Activated T-cell treated with anti-CD3 and anti-CD28 coated beads for 4 hours (primary cell): ENCODE measurements around the gene TNNT3.

Experiments
- DNase-seq: peaks from one replicate; pipeline ENCODE4 v3.0.0-alpha.2; 2020

Gene TNNT3

DNA sequence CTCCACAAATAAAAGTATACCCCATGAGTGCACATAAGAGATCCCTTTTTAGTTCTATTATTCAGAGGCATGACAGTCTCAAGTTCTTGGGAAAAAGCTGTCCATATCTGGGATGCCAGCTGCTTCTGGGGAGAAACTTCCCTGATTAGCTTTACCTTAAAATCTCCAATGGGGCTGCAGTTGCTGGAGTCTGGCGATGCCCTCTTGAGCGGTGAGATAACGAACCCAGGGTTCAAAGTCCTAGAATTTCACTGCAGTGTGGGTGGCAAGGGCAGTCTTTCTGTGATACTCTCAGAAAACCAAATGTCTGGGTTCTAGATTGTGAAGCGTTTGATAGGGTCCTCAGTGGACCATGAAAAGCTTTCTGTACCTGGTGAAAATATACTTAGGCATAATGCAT, 20.4 kb upstream of the TNNT3 start:
- no peak for DNase-seq

DNA sequence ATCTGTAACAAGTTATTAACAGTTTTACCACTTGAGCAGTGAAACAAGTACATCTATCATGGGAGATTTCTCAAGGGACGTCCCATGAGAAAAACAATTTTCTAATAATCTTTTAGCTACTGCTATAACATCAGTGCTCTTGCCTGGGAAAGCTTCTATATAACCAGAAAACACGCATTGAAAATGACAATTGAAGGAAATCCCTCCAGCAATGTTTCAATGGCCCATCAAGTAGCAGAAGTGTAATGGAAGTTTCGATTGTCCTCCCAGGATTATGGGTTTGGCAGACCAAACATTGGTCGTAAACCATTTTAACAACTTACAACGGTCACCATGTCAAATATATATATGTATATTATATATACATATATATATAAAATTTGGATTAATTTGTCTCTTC, 19.8 kb upstream of the TNNT3 start:
- no peak for DNase-seq

DNA sequence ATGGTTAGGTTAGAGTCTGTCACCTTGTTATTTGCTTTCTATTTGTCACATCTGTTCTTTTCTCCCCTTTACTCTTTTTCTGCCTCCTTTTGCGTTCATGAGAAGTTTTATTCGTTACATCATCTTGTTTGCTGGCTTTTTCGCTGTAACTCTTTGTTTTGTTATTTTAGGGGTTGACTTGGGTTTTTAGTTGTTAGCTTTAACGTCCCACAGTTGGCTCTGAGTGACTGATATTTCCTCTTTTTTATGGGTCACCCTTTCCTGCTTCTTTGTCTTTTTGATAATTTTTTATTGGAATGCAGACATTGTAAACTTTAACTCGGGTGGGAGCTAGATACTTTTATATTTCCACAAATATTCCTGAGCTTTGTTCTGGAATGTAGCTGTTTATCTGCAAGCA, 13.3 kb upstream of the TNNT3 start:
- DNase-seq = no peak

DNA sequence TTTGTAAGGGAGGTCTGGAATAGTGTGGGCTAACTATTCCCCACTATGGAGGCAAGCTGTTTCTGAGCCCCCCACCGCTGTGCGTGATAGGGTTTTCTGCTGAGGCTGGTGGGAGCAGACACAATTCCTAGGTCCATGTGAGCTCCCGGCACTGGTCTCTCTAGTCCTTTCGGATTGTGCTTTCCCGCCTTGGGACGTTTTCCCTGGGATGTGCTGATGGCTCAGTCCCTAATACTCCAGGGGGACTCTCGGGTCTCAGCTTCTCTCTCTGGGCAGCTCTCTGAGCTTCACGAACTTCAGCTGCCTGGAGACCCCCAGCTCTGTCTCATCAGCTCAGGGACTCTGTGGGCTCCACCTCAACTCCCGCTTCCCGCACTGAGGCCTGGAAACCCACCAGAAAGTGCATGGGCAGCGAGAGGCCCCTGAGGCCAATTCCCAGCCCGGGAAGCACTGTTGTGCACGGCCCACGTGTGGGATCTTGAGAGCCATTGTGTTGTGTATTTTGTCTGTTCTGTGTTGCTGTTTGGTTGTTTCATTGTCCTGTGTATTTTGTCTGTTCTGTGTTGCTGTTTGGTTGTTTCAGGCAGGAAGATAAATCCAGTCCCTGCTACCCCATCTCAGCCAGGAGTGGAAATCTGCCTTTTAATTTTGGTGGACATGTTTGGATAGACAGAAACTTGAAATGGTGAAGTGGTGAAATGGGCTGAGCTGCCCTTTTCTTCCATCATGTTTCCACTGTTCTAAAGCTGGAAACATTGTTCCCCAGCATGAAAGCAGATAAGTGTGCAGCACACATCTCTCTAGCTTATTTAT, 12.7 kb upstream of the TNNT3 start:
- no peak for DNase-seq

DNA sequence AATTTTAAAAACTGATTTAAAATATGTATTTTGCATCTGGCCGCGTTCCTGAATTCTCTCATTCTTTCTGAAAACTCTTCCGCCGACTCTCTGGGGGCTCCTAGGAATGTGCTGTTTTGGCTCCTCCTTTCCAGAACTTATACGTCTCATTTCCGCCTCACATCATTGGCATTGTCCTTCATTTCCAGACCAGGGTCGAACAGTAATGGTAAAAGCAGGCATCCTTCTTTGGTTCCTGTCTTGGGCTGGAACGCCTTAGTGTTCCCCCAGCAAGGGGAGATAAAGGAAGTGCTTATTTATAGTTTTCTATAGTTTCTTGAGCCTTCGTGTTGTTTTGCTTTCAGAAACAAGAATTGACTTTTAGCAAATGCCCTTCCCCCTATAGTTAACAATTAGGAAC, 10.9 kb upstream of the TNNT3 start:
- no peak for DNase-seq

DNA sequence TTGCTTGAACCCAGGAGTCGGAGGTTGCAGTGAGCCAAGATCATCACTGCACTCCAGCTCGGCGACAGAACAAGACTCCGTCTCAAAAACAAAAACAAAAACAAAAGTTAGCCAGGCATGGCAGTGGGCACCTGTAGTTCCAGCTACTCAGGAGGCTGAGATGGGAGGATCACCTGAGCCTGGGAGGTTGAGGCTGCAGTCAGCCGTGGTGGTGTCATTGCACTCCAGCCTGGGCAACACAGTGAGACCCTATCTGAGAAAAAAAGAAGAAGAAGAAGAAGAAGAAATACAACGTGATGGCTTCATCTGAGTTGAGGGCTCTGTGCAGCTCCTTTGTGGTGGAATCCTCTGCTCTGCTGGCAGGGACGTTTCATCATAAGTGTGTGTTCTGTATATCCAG, 10.0 kb upstream of the TNNT3 start:
- no peak for DNase-seq

DNA sequence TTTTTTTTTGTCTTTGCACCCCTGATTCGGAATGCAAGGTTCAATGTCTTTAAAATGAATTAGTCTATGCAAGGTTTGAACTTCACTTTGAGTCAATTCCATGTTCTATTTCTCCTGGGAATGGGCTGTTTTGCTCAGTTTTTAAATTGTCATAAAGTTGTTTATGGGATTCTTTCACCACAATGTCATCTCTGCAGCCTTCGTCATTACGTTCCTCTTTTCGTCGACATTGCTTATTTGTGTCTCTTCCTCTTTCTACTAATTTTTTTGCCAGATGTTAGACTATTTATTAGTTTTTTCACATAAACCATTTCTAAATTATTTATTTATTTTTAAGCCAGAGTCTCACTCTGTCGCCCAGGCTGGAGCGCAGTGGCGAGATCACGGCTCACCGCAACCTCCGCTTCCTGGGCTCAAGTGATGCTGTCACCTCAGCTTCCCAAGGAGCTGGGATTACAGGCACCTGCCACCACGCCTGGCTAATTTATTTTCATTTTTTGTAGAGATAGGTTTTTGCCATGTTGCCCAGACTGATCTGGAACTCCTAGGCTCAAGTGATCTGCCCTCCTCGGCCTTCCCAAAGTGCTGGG, 7.1 kb upstream of the TNNT3 start:
- no peak for DNase-seq

DNA sequence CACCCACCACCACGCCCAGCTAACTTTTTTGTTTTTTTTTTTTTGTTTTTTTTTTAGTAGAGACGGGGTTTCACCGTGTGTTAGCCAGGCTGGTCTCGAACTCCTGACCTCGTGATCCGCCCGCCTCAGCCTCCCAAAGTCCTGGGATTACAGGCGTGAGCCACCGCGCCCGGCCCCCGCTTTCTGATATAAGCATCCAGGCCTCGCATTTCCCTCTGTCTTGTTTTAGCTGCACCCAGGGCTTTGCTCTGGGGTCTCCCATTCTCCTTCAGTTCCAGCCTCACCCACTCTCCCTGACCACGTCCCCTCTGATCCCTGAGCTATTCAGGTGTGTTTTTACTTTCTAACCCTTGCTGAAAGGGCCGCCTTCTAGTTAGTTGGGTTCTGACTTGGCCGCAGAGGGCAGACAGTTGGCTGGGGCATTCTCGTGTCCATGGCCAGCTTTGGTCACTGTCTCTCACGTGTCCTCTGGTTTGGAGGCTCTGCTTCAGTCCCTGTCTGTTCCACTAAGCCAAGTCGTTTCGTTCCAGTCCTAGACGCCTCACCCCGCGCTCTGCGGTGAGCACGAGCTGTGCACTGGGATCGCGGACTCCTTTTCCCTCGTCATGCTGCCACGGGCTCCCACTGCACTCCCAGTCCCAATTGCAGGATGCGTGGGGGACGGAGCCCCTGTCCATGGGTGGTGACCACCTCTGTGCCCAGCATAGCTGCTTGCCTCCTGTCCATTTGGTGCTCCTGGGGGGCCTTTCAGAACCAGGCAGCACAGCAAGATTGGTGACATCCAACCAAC, 6.0 kb upstream of the TNNT3 start:
- DNase-seq = no peak

DNA sequence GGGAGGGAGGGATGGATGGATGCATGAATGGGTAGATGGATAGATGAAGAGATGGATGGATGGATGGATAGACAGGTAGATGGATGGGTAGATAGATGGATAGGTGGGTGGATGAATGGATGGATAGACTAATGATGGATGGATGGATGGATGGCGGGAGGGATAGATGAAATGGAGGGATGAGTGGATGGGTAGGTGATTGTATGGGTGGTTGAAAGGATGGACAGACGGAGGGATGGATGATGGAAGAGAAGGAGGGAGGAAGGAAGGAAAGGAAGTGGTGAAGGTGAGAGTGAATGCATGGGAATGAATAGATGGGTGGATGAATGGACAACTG, 3.7 kb upstream of the TNNT3 start:
- no peak for DNase-seq

DNA sequence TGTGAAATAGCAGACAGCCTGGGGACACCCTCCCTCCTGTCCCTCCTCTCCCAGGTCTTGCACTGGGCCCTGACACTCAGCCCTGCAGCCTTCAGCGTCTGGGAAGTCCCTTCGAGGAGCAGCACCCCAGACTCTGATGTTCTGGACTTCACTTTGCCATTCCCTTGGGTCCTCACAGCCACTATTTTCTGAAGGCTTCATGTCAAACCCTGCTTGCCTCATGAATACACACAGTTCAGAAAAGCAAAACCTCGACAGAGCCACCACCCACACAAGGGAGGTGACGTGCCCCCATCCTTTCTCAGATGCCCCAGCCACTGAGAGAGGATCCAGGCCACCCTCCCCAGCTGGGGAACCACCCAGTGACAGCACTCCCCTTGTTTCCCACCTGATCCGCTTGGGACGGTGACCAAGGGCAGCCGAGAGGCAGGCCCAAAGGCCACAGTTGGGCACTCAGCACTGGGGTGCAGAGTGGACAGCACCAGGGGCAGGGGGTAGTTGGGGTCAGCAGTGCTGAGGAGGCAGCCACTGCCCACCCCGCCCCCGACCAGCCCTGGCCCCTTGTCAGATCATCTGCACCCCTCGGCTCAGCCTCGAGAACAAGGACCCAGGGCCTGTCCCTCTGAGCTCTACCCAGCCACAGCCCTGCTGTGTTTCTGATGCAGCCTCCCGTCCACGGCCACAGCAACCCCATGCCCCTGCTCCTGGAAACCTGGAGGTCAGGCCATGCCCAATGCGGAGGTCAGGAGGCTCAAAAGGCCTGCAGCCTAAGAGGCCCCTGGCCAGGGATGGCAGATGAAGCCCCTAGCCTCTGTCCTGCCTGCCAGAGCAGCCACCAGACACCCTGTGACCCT, 3.1 kb upstream of the TNNT3 start:
- DNase-seq = no peak

DNA sequence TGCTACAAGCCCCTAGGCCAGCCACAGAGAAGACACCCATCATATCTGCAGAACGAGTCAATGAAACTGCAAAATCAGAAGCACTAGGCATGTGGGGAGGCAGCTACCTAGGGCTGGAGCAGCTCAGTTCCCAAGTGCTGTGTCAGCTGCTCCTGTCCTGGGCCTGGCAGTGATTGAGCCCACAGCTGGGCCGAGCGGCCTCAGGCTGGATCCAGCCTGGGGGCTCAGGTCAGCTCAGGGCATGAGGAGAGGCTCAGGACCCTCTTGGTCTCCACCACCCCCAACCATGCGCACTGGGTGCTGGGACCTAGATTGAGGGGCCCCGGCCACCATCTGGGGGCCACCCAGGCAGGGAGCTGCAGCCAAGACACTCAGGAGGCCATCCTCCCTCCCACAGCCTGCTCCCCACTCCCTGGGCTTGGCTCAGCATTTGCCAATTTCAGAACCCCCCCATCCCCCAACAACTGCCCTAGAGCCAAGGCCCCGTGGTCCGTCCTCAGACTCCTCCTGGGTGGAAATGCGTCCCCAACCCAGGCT, 2.4 kb upstream of the TNNT3 start:
- DNase-seq = no peak

DNA sequence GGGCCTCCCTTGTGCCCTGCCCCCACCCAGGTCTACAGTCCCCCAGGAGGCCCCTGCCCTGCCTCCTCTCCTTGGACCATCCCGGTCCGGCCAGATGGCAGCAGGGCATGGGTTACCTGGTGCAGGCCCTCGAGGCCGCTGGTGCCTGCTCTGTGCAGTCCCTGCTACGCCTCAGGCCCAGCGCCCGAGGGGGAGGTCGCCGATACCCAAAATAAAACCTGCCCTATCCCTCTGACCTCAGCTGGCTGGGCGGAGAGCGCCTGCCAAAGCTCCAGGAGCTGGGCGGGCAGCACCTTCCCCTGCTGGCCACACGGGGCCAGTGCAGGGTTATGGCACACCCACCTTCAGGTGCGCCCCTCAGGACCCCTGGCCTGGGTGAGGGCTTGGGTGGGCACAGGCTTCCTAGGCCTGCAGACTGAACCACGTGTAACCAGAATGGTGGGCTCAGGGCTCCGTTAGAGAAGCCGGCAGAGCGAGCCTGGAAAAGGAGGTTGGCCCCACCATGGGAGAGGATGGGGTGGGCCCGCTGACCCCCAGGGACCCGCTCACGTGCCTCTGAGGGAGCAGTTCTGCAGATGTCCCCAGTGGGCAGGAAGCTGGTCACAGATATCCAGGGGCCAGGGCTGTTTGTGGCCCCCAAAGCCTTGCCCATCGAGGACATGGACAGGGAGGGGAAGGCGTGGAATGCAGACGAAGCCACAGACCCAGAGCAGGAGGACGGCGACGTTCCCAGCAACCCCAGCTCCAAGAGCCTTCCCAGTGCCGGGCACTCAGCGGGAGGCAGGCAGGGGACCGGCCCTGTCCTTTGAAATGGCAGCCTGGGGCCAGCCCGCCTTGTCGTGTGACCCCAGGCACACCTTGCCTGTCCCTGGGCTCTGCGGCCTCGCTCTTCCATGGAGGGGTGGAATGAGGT, 1.7 kb upstream of the TNNT3 start:
- no peak for DNase-seq

DNA sequence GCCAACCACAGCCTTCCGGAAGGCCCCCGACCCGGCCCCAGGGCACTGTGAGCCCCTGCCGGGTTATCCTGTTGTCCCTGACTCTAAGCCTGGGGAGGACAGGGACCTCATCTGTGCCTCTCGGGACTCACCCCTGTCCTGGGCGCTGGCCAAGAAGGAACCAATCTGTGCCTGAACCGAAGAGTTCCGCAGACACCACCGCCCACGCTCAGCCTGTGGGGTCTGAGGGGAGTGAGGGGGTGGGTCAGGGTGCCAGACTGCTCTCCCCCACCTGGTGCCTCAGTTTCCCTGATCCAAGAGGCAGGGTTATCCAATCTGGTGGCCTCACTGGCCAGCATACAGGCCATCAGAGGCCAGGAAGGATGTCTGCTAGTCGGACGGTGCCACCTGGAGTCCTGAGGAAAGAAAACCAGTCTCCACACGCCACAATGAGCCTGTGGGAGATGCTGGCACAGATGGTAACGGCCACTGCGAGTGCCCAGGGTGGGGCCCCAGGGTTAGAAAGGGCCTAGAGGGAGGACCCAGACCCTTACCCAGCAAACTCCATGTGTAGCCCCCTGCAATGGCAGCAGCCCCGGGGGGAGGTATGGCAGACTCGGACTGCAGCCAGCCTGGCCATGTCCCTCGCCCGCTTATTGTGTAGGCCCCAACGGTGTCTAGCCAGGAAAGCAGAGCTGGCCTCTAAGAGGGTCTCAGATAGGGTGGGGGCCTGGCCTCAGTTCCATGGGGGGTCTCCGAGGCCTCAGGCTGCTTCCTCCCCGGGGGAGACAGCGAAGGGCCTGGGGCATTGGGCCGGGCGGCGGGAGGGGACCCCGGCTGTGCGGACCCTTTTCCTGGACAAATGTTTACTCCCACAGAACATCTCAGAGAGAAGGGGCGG, 827 bp upstream of the TNNT3 start:
- no peak for DNase-seq

DNA sequence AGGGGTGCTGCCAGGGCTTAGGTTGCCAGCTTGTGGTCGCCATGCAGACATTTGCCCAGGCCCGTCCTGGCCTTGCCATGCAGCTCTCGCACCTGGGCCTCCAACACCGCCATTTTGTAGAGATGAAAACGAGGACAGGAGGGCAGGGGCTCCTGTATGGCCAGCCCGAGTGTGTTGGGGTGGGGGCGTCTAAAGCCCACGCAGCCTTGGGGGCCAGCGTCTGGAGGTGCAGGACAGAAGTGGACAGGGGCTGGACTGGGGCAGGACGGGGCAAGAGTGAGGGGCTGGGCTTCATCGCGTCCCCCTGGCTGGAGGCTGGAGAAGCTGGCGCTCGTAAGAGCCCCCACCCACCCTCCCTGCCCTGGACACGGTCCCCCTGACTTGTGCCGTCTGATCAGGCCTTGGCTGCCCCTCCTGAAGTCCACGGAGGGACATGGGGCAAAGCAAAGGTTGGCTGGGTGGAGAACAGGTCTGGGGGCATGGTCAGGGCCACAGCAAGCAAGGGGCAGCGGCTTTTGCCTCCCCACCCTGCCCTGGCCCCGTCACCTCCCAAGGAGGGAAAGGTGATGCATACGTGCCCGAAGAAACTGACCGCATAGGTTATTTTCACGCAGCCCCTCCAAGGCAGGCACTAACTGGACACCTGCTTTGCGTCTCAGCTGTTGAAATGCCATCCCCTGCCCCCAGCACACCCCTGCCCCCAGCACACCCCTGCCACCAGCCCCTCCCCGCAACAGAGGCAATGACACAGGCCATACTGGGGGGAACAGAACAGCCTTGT, 815 bp downstream of the TNNT3 start:
- no peak for DNase-seq

DNA sequence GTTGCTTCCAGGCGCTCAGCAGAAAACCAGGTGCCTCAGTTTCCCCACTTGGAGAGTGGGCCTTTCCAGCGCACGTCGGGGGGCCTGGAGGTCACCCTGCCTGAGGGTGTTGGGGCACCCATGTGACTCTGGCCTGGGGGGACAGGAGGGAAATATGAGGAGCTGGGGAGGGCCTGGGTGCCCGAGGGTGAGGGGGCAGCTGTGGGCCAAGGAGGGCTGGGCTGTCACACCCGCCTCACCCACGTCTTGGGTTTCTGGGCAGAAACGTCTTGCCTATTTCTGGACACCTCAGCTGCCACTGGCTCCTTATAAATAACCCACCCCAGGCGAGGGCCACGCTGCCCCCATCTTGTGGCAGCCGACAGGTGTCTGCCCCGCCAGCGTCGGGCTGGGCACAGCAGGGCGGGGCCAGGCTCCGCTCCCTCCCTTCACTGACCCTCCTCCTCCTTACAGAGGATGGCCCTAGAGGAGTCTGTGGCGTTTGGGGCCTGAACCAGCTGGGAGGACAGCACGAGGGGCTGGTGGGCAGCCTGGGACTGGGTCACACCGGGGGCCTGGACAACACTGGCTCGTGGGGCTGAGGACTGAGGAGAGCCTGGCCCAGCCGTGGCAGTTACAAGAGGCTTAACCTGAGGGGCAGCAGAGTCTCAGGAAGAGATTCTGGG, 1.5 kb downstream of the TNNT3 start:
- DNase-seq = no peak

DNA sequence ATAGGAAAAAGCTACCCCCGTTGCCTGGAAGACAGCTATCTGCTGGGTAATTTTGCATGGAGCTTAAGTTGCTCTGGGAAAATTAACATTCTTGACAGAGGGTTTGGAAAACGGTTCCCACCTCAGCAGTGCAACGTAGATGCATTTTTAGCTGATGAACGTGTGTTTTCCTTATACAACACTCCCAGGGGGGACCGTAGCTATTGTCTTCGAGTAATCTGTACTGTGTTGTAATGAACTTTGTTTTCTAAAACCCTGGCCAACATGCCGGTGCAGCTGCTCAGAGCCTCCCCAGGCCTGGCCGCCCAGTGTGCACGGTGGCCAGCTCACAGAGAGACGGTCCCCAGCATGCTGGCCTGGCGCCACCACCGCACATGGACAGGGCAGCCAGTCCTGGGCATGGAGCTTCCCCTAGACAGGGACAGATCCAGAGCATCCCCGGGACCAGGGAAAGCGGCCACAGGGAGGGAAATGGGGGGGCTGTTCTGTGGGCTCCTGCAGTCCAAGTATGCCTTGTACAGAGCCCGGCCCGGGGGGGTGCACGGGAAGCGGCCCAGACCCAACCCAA, 2.2 kb downstream of the TNNT3 start:
- no peak for DNase-seq

DNA sequence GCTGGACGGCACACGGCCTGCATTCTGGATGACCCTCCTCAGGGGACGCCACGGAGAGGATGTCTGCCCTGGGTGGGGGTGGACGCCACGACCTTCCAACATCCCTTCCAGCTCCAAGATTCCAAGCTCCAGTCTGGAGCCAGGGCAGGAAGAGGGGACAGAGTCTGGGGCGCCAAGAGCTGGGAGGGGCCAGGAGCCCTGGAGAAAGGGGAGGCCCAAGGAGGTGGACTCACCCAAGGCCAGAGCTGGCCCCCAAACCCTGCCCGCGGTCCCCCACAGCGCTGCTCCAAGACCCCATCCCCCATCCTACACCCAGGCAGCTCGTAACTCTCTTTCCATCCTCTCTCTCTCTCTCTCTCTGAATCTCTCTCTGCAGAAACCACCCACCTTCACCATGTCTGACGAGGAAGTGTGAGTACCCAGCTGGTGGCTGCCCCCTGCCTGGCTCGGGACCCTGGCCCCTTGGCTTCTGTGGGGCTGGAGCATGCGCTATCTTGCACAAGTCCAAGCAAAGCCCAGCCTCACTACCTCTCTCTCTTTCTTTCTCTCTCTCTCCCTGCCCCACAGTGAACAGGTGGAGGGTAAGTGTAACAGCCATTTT, 3.1 kb downstream of the TNNT3 start:
- DNase-seq = no peak

DNA sequence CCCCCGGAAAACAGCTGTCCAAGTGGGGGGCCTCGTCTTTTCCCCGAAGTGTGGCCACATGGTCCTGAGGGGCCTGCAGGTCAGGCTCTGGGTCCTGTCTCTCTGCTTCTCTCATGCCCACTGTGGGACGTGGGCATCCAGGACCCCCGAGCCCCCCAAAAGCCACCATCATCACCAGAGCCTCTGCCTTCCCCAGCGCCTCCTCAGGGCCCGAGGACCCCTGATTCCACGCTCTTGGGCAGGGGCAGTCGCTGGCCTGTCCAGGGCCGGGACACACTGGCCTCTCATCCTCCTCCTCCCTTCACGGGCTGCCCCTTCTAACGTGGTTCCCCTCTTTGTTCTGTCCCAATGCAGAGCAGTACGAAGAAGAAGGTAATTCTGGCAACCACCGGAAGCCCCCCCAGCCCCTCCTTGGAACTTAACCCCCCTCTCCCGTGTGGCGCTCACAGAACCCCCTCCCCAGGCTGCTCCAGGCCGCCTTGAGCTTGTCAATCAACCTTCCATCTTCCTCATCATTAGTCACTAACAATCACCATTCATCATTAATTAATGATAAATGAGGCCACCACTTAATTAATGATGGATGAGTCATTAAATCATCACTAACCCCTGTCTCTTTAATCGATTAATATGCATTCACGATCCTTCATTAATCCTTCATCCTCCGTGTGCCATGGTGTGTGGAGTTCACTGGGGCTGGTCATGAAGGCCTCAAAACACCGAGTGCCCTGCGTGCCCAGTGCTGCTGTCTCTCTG, 3.9 kb downstream of the TNNT3 start:
- no peak for DNase-seq
